ENCODE results near the gene MANF. TPM values are rescaled to one million over a fixed set of nuclear protein-coding genes. Genes with fewer than 3 reads are reported as not detected.
"Not testable (repeated sequence)": the region's sequence is repeated elsewhere in the genome, so short reads cannot be mapped to it uniquely, and the experiment has no call there.

MANF gene
- total RNA-seq, 1 donor: 11.2 TPM

- no peaks in the 10 kb centered on the region for H3K27me3 ChIP-seq (ENCODE audit: insufficient read depth, low read length)
- H3K4me3 ChIP-seq (ENCODE audit: low read length): no peak overlapping the region
- H3K9me3 ChIP-seq (ENCODE audit: low read depth, low read length): no peaks in the 10 kb centered on the region
- H3K4me1 ChIP-seq (ENCODE audit: insufficient read depth, low read length): peaks cover 14% of the 10 kb centered on the region
Observed at GRCh38 chr3:51380601-51381332, 4.3 kb upstream of the MANF start.

GRCh38 chr3:51381333-51381705 is 3.8 kb upstream of the MANF start:
- Histone ChIP-seq H3K4me3 (ENCODE audit: low read length) (no peak overlapping the region), H3K4me1 (ENCODE audit: insufficient read depth, low read length) (peaks cover 19% of the 10 kb centered on the region), H3K9me3 (ENCODE audit: low read depth, low read length) (no peaks in the 10 kb centered on the region), H3K27me3 (ENCODE audit: insufficient read depth, low read length) (no peaks in the 10 kb centered on the region)

GRCh38 chr3:51382076-51382745 is 2.9 kb upstream of the MANF start:
- Histone ChIP-seq H3K4me1 (ENCODE audit: insufficient read depth, low read length) (peaks cover 28% of the 10 kb centered on the region), H3K27me3 (ENCODE audit: insufficient read depth, low read length) (no peaks in the 10 kb centered on the region), H3K4me3 (ENCODE audit: low read length) (no peak overlapping the region), H3K9me3 (ENCODE audit: low read depth, low read length) (no peaks in the 10 kb centered on the region)

- no peak overlapping the region for H3K4me3 ChIP-seq (ENCODE audit: low read length)
- no peaks in the 10 kb centered on the region for H3K9me3 ChIP-seq (ENCODE audit: low read depth, low read length)
- H3K4me1 ChIP-seq (ENCODE audit: insufficient read depth, low read length): peaks cover 37% of the 10 kb centered on the region
- H3K27me3 ChIP-seq (ENCODE audit: insufficient read depth, low read length): no peaks in the 10 kb centered on the region
Observed at GRCh38 chr3:51382947-51383578, 2.0 kb upstream of the MANF start.

- peaks cover 44% of the 10 kb centered on the region for H3K4me1 ChIP-seq (ENCODE audit: insufficient read depth, low read length)
- H3K9me3 ChIP-seq (ENCODE audit: low read depth, low read length): no peaks in the 10 kb centered on the region
- H3K27me3 ChIP-seq (ENCODE audit: insufficient read depth, low read length): no peaks in the 10 kb centered on the region
- H3K4me3 ChIP-seq (ENCODE audit: low read length): peak overlapping the region; percentile 87
Observed at GRCh38 chr3:51384055-51384725, 901 bp upstream of the MANF start.

GRCh38 chr3:51385621-51386091 is 565 bp downstream of the MANF start:
- peak overlapping the region; percentile 87 for H3K4me3 ChIP-seq (ENCODE audit: low read length)
- peaks cover 56% of the 10 kb centered on the region for H3K4me1 ChIP-seq (ENCODE audit: insufficient read depth, low read length)
- H3K9me3 ChIP-seq (ENCODE audit: low read depth, low read length): no peaks in the 10 kb centered on the region
- no peaks in the 10 kb centered on the region for H3K27me3 ChIP-seq (ENCODE audit: insufficient read depth, low read length)

GRCh38 chr3:51386159-51386851 is 1.2 kb downstream of the MANF start:
- H3K4me3 ChIP-seq (ENCODE audit: low read length): peak overlapping the region; percentile 87
- peaks cover 58% of the 10 kb centered on the region for H3K4me1 ChIP-seq (ENCODE audit: insufficient read depth, low read length)
- H3K9me3 ChIP-seq (ENCODE audit: low read depth, low read length): no peaks in the 10 kb centered on the region
- no peaks in the 10 kb centered on the region for H3K27me3 ChIP-seq (ENCODE audit: insufficient read depth, low read length)

- Histone ChIP-seq H3K27me3 (ENCODE audit: insufficient read depth, low read length) (no peaks in the 10 kb centered on the region), H3K4me1 (ENCODE audit: insufficient read depth, low read length) (peaks cover 61% of the 10 kb centered on the region), H3K4me3 (ENCODE audit: low read length) (no peak overlapping the region), H3K9me3 (ENCODE audit: low read depth, low read length) (no peaks in the 10 kb centered on the region)
Observed at GRCh38 chr3:51386852-51387229, 1.8 kb downstream of the MANF start.

- peaks cover 65% of the 10 kb centered on the region for H3K4me1 ChIP-seq (ENCODE audit: insufficient read depth, low read length)
- H3K27me3 ChIP-seq (ENCODE audit: insufficient read depth, low read length); H3K9me3 ChIP-seq (ENCODE audit: low read depth, low read length); H3K4me3 ChIP-seq (ENCODE audit: low read length): not testable (repeated sequence)
Observed at GRCh38 chr3:51387281-51387680, 2.2 kb downstream of the MANF start.

- H3K27me3 ChIP-seq (ENCODE audit: insufficient read depth, low read length): no peaks in the 10 kb centered on the region
- H3K4me3 ChIP-seq (ENCODE audit: low read length): no peak overlapping the region
- H3K9me3 ChIP-seq (ENCODE audit: low read depth, low read length): no peaks in the 10 kb centered on the region
- H3K4me1 ChIP-seq (ENCODE audit: insufficient read depth, low read length): peaks cover 76% of the 10 kb centered on the region
Observed at GRCh38 chr3:51388286-51389029, 3.4 kb downstream of the MANF start.

- Histone ChIP-seq H3K4me1 (ENCODE audit: insufficient read depth, low read length) (peaks cover 80% of the 10 kb centered on the region), H3K27me3 (ENCODE audit: insufficient read depth, low read length) (no peaks in the 10 kb centered on the region), H3K9me3 (ENCODE audit: low read depth, low read length) (no peaks in the 10 kb centered on the region), H3K4me3 (ENCODE audit: low read length) (no peak overlapping the region)
Observed at GRCh38 chr3:51389423-51390183, 4.5 kb downstream of the MANF start.

- H3K27me3 ChIP-seq (ENCODE audit: insufficient read depth, low read length): no peaks in the 10 kb centered on the region
- no peaks in the 10 kb centered on the region for H3K9me3 ChIP-seq (ENCODE audit: low read depth, low read length)
- peaks cover 82% of the 10 kb centered on the region for H3K4me1 ChIP-seq (ENCODE audit: insufficient read depth, low read length)
- H3K4me3 ChIP-seq (ENCODE audit: low read length): peak overlapping the region; percentile 53
Observed at GRCh38 chr3:51390246-51391074, 5.4 kb downstream of the MANF start.

- H3K27me3 ChIP-seq (ENCODE audit: insufficient read depth, low read length): no peaks in the 10 kb centered on the region
- H3K4me3 ChIP-seq (ENCODE audit: low read length): peak within 1 kb of the TSS; percentile 53
- H3K9me3 ChIP-seq (ENCODE audit: low read depth, low read length): no peaks in the 10 kb centered on the region
- peaks cover 79% of the 10 kb centered on the region for H3K4me1 ChIP-seq (ENCODE audit: insufficient read depth, low read length)
Observed at GRCh38 chr3:51391075-51391565, 6.0 kb downstream of the MANF start, which contains the start of gene RBM15B. Gene RBM15B (plus strand): TSS chr3:51391285. CDS start chr3:51391400, 115 bp downstream.

Measured in mononuclear cell (primary cell).